Measurements from ENCODE around the gene FNIP1. TPM values are rescaled to one million over a fixed set of nuclear protein-coding genes. Genes with fewer than 3 reads are reported as not detected.
"Not testable (repeated sequence)": the region's sequence is repeated elsewhere in the genome, so short reads cannot be mapped to it uniquely, and the experiment has no call there.

Gene FNIP1
- total and polyA plus RNA-seq, 2 donors = 8.3 to 71.7 TPM

DNA sequence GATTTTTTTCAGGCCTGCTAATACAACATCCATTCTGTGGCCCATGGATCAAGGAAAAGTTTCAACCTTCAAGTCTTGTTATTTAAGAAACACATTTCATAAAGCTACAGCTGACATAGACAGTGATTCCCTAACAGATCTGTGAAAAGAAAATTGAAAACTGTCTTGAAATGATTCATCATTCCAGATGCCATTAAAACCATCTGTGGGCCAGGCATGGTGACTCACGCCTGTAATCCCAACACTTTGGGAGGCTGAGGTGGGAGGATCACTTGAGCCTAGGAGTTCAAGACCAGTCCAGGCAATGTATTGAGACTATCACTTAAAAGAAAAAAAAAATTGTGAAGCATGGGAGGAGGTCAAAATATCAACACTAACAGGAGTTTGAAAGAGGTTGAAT is 167.8 kb downstream of the FNIP1 start:
- H3K36me3 ChIP-seq (ENCODE audit: insufficient read depth) = no peaks in the 10 kb centered on the region
- H3K27ac ChIP-seq (ENCODE audit: low read depth) = no peak overlapping the region
- DNase-seq (ENCODE audit: extremely low spot score) = no peak
- WGBS = 96% methylated on average over 1 of the region's 1 CpG
- H3K4me1 ChIP-seq (ENCODE audit: insufficient read depth) = no peaks in the 10 kb centered on the region
- H3K4me3 ChIP-seq (ENCODE audit: low read depth, low read length) = no peak overlapping the region

DNA sequence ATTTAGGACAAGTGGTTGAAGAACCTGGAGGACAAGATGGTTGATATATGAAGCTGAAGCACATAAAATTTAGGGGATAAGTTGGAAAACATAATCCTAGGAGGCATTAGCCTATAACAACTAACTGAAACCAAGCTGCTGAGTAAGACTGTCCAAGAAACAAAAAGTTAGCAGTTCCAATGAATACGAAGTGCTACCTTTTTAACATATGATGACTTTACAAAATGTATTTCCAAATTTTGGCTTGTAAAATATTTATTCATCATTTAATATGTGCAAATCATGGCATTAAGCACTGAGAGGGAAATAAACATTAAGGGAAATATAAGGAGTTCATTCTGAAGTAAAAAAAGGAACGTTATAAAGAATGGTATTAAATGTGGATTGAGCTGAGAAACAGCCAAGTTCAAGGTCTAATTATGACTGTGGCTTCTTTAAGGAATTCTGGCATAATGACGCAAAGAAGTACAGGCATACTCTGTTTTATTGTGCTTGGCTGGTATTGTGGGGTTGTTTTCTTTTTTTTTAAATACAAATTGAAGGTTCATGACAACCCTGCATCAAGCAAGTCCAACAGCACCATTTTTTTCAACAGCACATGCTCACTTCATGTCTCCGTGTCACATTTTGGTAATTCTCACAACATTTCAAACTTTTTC is 169.5 kb downstream of the FNIP1 start:
- Histone ChIP-seq H3K4me1 (ENCODE audit: insufficient read depth) (no peaks in the 10 kb centered on the region), H3K27ac (ENCODE audit: low read depth) (no peak overlapping the region), H3K36me3 (ENCODE audit: insufficient read depth) (no peaks in the 10 kb centered on the region), H3K4me3 (ENCODE audit: low read depth, low read length) (no peak overlapping the region)
- WGBS = 82% methylated on average over 4 of the region's 4 CpGs
- no peak for DNase-seq (ENCODE audit: extremely low spot score)

DNA sequence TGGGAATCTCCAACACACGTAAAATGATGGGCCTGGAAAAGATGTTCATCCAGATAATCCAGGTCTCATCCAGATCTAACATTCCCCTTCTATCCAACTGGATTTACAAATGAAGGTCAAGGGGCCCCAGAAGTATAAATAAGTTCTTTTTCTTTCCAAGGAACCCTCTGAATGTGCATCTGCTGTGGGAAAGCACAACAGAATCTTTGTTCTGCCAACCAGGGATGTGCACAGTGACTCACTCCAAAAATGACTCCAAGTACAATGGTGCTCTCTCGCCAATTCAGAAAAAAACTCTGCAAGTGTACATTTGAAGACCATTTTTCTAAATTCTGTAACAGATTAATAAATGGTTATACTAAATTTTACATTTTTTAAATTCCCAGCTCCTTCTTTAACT is 174.2 kb downstream of the FNIP1 start:
- peaks cover 3% of the 10 kb centered on the region for H3K36me3 ChIP-seq (ENCODE audit: insufficient read depth)
- WGBS = 73% methylated on average over 2 of the region's 2 CpGs
- DNase-seq (ENCODE audit: extremely low spot score) = no peak
- no peak overlapping the region for H3K4me3 ChIP-seq (ENCODE audit: low read depth, low read length)
- H3K27ac ChIP-seq (ENCODE audit: low read depth) = no peak overlapping the region
- no peaks in the 10 kb centered on the region for H3K4me1 ChIP-seq (ENCODE audit: insufficient read depth)

DNA sequence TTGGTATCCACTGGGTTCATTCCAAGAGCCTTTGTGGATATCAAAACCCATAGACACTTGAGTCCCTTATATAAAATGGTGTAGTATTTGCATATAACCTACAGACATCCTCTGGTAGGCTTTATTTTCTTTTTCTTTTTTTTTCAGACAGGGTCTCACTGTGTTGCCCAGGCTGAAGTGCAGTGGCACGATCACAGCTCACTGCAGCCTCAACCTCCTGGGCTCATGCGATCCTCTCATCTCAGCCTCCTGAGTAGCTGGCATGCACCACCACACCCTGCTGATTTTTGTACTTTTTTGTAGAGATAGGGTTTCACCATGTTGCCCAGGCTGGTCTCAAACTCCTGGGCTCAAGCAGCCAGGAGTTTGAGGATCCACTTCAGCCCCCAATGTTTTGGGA is 175.7 kb downstream of the FNIP1 start:
- not testable (repeated sequence) for H3K27ac ChIP-seq (ENCODE audit: low read depth); H3K4me3 ChIP-seq (ENCODE audit: low read depth, low read length); DNase-seq (ENCODE audit: extremely low spot score); H3K36me3 ChIP-seq (ENCODE audit: insufficient read depth); H3K4me1 ChIP-seq (ENCODE audit: insufficient read depth)
- over 99% methylated on average over 2 of the region's 2 CpGs for WGBS

DNA sequence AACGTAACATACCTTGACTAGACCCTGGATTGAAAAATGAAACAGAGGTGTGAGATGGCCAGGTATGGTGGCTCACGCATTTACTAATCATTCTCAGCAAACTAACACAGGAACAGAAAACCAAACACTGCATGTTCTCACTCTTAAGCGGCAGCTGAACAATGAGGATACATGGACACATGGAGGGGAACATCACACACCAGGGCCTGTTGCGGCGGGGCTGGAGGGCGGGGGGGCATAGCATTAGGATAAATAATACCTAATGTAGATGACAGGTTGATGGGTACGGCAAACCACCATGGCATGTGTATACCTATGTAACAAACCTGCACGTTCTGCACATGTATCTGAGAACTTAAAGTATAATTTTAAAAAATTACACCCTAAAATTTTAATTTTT is 177.7 kb downstream of the FNIP1 start:
- no peak overlapping the region for H3K4me3 ChIP-seq (ENCODE audit: low read depth, low read length)
- WGBS = 86% methylated on average over 8 of the region's 8 CpGs
- DNase-seq (ENCODE audit: extremely low spot score) = no peak
- no peak overlapping the region for H3K27ac ChIP-seq (ENCODE audit: low read depth)
- no peaks in the 10 kb centered on the region for H3K4me1 ChIP-seq (ENCODE audit: insufficient read depth)
- H3K36me3 ChIP-seq (ENCODE audit: insufficient read depth) = peaks cover 3% of the 10 kb centered on the region

DNA sequence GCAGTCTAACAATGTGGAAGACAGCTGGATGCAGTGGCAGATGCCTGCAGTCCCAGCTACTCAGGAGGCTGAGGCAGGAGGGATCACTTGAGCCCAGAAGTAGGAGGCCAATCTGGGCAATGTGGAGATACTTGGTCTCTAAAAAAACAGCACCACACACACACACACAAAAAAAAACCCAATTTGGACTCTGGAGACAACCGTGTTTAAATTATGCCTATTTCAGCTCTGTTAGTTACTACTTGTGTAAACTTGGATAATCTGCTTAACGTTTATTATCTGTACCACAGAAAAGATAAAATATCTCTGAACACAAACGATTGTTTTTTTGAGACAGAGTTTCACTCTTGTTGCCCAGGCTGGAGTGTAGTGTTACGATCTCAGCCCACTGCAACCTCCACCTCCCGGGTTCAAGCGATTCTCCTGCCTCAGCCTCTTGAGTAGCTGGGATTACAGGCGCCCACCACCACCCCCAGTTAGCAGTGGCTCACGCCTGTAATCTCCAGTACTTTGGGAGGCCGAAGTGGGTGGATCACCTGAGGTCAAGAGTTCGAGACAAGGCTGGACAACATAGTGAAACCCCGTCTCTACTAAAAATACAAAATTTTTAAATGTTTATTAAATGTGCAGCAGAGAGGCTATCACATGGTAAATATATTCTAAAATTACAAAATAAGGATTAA is 179.5 kb downstream of the FNIP1 start:
- Histone ChIP-seq H3K4me3 (ENCODE audit: low read depth, low read length) (no peak overlapping the region), H3K36me3 (ENCODE audit: insufficient read depth) (peaks cover 3% of the 10 kb centered on the region), H3K27ac (ENCODE audit: low read depth) (no peak overlapping the region), H3K4me1 (ENCODE audit: insufficient read depth) (no peaks in the 10 kb centered on the region)
- WGBS = 53% methylated on average over 11 of the region's 11 CpGs
- DNase-seq (ENCODE audit: extremely low spot score) = no peak

DNA sequence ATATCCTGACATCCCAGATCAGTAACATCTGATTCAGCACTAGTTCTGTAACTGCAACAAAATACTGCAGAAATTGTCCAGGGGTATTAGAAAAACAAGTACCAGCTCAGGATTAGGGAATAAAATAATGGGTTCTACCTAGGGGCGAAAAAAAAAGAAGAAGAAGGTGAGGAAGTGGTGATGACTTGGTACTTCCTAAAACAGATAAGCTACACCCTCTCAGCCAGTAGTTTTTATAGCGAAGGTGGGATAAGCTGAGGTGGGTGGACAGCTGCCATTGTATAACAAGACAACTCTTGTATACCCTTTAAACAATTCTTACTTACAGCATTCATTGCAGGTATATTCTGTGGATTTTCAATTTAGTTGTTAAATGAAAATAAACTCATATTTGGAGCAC is 180.9 kb downstream of the FNIP1 start:
- WGBS = 93% methylated on average over 2 of the region's 2 CpGs
- no peak overlapping the region for H3K27ac ChIP-seq (ENCODE audit: low read depth)
- no peak overlapping the region for H3K4me3 ChIP-seq (ENCODE audit: low read depth, low read length)
- no peaks in the 10 kb centered on the region for H3K36me3 ChIP-seq (ENCODE audit: insufficient read depth)
- no peak for DNase-seq (ENCODE audit: extremely low spot score)
- no peaks in the 10 kb centered on the region for H3K4me1 ChIP-seq (ENCODE audit: insufficient read depth)

DNA sequence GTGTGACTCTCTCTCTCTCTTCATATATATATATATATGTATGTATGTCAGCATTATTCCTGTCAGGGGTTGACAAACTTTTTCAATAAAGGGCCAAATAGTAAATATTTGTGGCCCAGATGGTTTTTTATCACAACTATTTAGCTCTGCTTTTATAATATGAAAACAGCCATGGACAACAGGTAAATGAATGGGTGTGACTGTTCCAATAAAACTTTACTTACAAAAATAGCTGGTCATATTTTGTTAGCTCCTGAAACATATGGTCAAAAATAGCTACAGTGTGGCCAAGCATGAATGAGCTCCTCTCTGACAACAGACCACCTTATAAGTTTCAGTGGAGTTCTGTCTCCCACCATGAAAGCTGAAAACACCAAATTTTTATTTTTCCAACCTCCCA is 183.4 kb downstream of the FNIP1 start:
- Histone ChIP-seq H3K4me3 (ENCODE audit: low read depth, low read length) (no peak overlapping the region), H3K27ac (ENCODE audit: low read depth) (no peak overlapping the region), H3K36me3 (ENCODE audit: insufficient read depth) (no peaks in the 10 kb centered on the region), H3K4me1 (ENCODE audit: insufficient read depth) (no peaks in the 10 kb centered on the region)
- DNase-seq (ENCODE audit: extremely low spot score) = no peak

DNA sequence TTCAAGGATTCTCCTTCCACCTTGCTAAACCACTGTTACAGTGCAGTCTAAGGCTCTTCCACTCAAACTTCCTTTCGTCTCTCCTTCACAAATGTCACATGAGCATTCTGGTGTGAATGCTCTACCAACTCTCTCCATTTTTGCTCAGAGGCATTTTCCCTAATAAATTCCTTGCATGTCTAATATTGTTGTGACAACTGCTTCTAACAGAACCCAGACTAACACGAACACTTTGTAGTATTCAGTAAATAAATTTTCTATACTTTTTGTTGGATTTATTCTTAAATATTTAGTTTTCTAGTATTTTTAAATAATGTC is 185.8 kb downstream of the FNIP1 start:
- WGBS = 91% methylated on average over 2 of the region's 2 CpGs
- Histone ChIP-seq H3K4me3 (ENCODE audit: low read depth, low read length) (no peak overlapping the region), H3K4me1 (ENCODE audit: insufficient read depth) (no peaks in the 10 kb centered on the region), H3K27ac (ENCODE audit: low read depth) (no peak overlapping the region), H3K36me3 (ENCODE audit: insufficient read depth) (no peaks in the 10 kb centered on the region)
- no peak for DNase-seq (ENCODE audit: extremely low spot score)

DNA sequence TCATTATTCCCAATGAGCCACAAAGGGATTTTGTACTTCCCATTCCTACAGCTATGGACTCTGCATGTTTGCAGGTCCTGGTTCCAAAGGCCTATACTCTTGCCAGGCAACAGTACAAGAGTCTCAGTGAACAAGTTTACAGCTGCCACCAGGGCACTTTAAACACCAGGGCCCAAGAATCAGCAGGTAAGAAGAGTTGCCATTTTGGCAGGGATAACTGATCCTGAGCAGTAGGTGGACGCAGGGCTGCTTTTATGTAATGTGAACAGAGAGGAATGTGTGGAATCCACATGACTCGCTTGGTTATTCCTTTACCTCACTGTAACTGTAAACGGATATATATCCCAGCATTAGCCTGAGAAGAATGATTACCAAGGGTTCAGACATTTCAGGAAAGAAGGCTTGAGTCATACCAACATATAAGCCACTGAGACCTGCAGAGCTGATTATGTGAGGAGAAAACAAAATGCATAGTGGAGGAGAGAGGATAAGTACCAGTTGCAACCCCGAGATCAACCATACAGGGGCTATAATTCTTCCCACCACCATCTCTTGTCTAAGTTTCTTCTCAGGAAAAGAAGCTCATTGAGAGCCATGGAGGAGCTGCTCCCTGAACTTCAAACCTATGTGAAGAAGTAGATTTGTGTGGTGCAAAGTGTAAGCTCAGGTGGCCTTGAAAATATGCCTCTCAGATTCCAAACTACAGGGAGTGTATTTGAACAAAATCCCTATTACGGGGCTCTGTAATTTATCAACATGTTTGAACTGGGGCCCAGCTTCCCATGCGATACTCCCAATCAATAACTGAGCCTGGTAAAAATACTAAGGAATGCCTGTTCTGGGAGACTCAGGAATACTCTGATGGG is 186.4 kb downstream of the FNIP1 start:
- H3K27ac ChIP-seq (ENCODE audit: low read depth) = no peak overlapping the region
- no peaks in the 10 kb centered on the region for H3K36me3 ChIP-seq (ENCODE audit: insufficient read depth)
- WGBS = 72% methylated on average over 6 of the region's 6 CpGs
- no peaks in the 10 kb centered on the region for H3K4me1 ChIP-seq (ENCODE audit: insufficient read depth)
- DNase-seq (ENCODE audit: extremely low spot score) = no peak
- no peak overlapping the region for H3K4me3 ChIP-seq (ENCODE audit: low read depth, low read length)

DNA sequence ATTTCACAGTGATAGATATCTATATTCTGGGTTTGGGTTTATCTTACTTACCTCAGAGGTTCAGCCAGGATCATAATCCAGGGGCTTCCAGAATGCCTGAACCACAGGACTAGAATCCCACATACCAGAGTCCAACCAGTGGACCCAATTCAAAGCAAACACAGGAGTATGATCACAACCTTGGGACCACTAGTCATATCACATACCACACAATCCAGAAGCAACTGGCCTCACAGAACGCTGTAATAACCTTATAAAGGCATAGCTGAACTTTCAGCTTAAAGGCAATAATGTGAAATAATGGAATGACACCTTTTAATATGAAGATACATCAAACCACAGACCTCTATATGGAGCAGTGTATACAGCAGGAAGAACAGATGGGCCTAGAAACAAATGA is 187.0 kb downstream of the FNIP1 start:
- H3K4me1 ChIP-seq (ENCODE audit: insufficient read depth) = no peaks in the 10 kb centered on the region
- no peaks in the 10 kb centered on the region for H3K36me3 ChIP-seq (ENCODE audit: insufficient read depth)
- no peak for DNase-seq (ENCODE audit: extremely low spot score)
- H3K4me3 ChIP-seq (ENCODE audit: low read depth, low read length) = no peak overlapping the region
- no peak overlapping the region for H3K27ac ChIP-seq (ENCODE audit: low read depth)
- 90% methylated on average over 1 of the region's 1 CpG for WGBS

DNA sequence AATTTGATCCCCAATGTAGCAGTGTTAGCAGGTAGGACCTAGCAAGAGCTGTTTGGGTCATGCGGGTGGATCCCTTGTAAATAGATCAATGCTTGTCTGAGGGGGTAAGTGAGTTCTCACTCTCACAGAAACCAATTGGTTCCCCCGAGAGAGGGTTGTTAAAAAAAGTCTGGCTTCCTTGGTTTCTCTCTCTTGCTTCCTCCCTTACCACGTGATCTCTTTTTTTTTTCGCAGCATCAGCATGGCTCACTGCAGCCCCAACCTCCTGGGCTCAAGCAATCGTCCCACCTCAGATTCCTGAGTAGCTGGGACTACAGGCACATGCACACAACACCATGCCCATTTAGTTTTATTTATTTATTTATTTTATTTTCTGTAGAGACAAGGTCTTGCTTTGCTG is 188.2 kb downstream of the FNIP1 start:
- H3K4me3 ChIP-seq (ENCODE audit: low read depth, low read length) = no peak overlapping the region
- WGBS = 84% methylated on average over 5 of the region's 5 CpGs
- no peaks in the 10 kb centered on the region for H3K4me1 ChIP-seq (ENCODE audit: insufficient read depth)
- H3K27ac ChIP-seq (ENCODE audit: low read depth) = no peak overlapping the region
- no peak for DNase-seq (ENCODE audit: extremely low spot score)
- no peaks in the 10 kb centered on the region for H3K36me3 ChIP-seq (ENCODE audit: insufficient read depth)

DNA sequence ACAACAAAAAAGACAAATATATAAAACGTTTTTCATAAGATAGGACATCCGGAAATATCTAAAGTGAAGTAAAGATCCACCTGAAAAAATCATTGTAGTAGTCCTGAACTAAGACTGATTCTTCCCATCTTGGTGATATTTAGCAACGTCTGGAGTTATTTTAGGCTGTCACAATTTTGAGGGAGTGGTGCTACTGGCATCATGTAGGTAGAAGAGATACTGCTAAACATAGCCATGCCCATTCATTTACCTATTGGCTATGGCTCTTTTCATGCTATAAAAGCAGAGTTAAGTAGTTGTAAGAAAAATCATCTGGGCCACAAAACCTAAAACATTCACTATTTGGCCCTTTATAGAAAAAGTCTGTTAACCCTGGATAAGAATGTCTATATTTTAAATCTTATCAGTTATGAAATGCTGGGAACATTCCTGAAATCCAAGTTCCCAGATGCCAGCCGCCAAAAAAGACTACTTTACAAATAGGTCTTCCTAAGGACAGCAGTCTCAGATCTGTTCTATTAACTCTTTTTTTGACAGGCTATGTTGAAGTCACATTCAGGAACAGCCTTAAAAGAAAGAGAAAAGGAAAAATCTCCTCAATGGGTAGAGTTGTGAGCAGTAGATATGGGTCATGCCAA is 188.8 kb downstream of the FNIP1 start:
- 57% methylated on average over 4 of the region's 4 CpGs for whole genome bisulfite sequencing
- no peaks in the 10 kb centered on the region for H3K4me1 ChIP-seq (ENCODE audit: insufficient read depth)
- no peak for DNase-seq (ENCODE audit: extremely low spot score)

DNA sequence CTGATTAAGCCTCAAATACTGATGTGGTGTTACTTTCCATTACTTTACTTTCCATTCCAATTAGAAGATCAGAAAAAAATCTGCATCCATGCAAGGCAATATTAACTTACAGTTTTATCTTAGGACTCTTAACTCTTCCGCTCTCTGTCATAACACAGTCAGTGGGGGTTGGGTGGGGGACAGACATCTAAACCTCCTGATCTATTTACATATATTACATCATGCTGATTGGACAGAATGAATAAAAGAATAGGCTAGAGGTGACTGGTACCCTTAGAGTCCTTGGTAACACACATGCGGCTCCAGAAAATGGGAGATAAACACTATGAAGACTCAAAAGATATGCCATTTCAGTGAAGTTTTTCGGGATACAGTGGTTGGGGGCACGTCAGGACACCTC is 189.4 kb downstream of the FNIP1 start:
- no peak overlapping the region for H3K27ac ChIP-seq (ENCODE audit: low read depth)
- H3K4me1 ChIP-seq (ENCODE audit: insufficient read depth) = no peaks in the 10 kb centered on the region
- DNase-seq (ENCODE audit: extremely low spot score) = no peak
- peaks cover 1% of the 10 kb centered on the region for H3K36me3 ChIP-seq (ENCODE audit: insufficient read depth)
- WGBS = 90% methylated on average over 4 of the region's 4 CpGs
- H3K4me3 ChIP-seq (ENCODE audit: low read depth, low read length) = no peak overlapping the region

More for the DNA sequence above, 188.8 kb downstream of the FNIP1 start:
- H3K36me3 ChIP-seq (ENCODE audit: insufficient read depth) = no peaks in the 10 kb centered on the region
- no peak overlapping the region for H3K4me3 ChIP-seq (ENCODE audit: low read depth, low read length)
- H3K27ac ChIP-seq (ENCODE audit: low read depth) = no peak overlapping the region
